Natural killer cell (primary cell): ENCODE results near the gene LIFR. TPM values are rescaled to one million over a fixed set of nuclear protein-coding genes. Genes with fewer than 3 reads are reported as not detected.

Source experiments
- ATAC-seq, 3 donors: fragments of 150-1000 bp in 2 of 3; fragments of 200-7000 bp in 1 of 3; cut with Tn5 transposase; 1 replicate in 1 of 3; 2 replicates in 2 of 3; pipeline ENCODE4 v1.10.0; 2021; ENCODE audit warnings: mild to moderate bottlenecking in 2 of 3, moderate library complexity in 2 of 3
- DNase-seq, 2 donors: peaks; one replicate each; pipeline versions ENCODE4 v3.0.0 to v3.0.0-alpha.2; 2013 to 2021; ENCODE audit warnings: mixed read lengths in 1 of 2
- H3K27ac ChIP-seq: one replicate; pipeline ENCODE4 v1.5.1; 2013; ENCODE audit warnings: mild to moderate bottlenecking, low read length
- H3K27me3 ChIP-seq: one replicate; pipeline ENCODE4 v1.6.1; 2013; ENCODE audit warnings: low read length; ENCODE audit not compliant: control insufficient read depth, insufficient read depth
- H3K36me3 ChIP-seq: one replicate; pipeline ENCODE4 v1.6.1; 2013; ENCODE audit warnings: low read length; ENCODE audit not compliant: control insufficient read depth, insufficient read depth
- H3K4me1 ChIP-seq: one replicate; pipeline ENCODE4 v1.6.1; 2013; ENCODE audit warnings: low read length; ENCODE audit not compliant: control insufficient read depth, insufficient read depth
- H3K4me3 ChIP-seq: one replicate; pipeline ENCODE4 v1.5.1; 2013; ENCODE audit warnings: low read length
- H3K9me3 ChIP-seq: one replicate; pipeline ENCODE4 v1.6.1; 2013; ENCODE audit warnings: low read length; ENCODE audit not compliant: control insufficient read depth, insufficient read depth
- H3K27ac Mint-ChIP-seq, 2 donors: one replicate each; pipeline ENCODE4 v1.8.0; 2022; ENCODE audit warnings: mild to moderate bottlenecking in 2 of 2, mixed read lengths in 2 of 2, moderate library complexity in 1 of 2
- H3K27me3 Mint-ChIP-seq, 2 donors: one replicate each; pipeline ENCODE4 v1.8.0; 2022; ENCODE audit warnings: low read depth in 2 of 2, mixed read lengths in 2 of 2
- H3K36me3 Mint-ChIP-seq: one replicate; pipeline ENCODE4 v1.8.0; 2022; ENCODE audit warnings: mixed read lengths
- H3K4me1 Mint-ChIP-seq, 2 donors: one replicate each; pipeline ENCODE4 v1.8.0; 2022; ENCODE audit warnings: mixed read lengths in 2 of 2
- H3K4me3 Mint-ChIP-seq: one replicate; pipeline ENCODE4 v1.8.0; 2022; ENCODE audit warnings: mild to moderate bottlenecking, moderate library complexity, mixed read lengths
- H3K9me3 Mint-ChIP-seq, 2 donors: one replicate each; pipeline ENCODE4 v1.8.0; 2022; ENCODE audit warnings: mixed read lengths in 2 of 2
- WGBS: methylation state at CpG from one replicate; pipeline ENCODE4 v1.1.7; 2013; ENCODE audit warnings: missing lambda C conversion rate; ENCODE audit not compliant: insufficient coverage; 5-methylcytosine and 5-hydroxymethylcytosine counted together
- intact Hi-C: fragments of 100-400 bp; cut with micrococcal nuclease; formaldehyde crosslinking; loops from one replicate; pipeline ENCODE4 v1.14.2; 2022
- total RNA-seq, 4 donors: library from RNA; stranded (reverse); fragments of 120-200 nt in 1 of 4; gene quantifications; one replicate each; pipeline versions ENCODE4 v1.2.3 to v1.2.4, GENCODE V29; 2013 to 2022
- TF ChIP-seq, protein P1 (sequence below): fragments of 200-600 bp; IDR thresholded peaks from one replicate; pipeline ENCODE4 v1.8.0; 2022; ENCODE audit warnings: antibody characterized with exemption

LIFR gene
- total RNA-seq, 3 donors from 2014 or later (not counting 1 experiment from before 2014, with no cell fraction given), result not detected

DNA sequence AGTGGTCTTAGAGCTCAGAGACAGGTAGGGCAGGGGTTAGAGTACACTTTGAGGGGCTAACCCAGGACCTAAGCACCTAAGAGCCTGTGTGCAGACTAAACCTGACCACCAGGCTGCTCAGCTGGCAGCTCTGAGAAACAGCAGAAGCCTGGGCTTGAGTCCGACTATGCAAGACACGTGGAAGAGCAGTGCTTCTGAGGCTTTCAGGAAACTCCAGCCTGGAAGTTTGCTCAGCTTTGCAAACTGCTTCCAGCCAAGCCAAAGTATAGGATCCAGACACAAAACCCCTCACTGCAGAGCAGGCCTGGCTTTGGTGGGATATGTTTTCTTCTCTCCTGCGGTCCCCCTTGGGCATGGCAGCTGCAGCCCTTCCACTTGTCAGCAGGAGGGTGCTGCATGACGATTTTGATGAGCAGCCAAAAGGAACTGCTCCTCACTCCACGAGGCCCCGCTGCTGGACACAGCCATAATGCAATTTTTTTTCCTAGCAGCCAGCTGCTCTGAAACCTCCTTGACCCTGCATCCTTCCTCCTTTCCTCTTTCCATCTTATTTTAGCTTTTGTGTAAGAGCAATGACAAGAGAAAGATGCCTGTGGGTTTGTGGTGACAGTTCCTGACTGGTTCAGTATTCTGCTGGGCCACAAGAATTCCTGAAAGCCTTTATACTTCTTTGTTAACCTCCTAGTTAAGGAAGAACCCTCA is 123.1 kb downstream of the LIFR start:
- no peak overlapping the region for H3K27ac Mint-ChIP-seq

DNA sequence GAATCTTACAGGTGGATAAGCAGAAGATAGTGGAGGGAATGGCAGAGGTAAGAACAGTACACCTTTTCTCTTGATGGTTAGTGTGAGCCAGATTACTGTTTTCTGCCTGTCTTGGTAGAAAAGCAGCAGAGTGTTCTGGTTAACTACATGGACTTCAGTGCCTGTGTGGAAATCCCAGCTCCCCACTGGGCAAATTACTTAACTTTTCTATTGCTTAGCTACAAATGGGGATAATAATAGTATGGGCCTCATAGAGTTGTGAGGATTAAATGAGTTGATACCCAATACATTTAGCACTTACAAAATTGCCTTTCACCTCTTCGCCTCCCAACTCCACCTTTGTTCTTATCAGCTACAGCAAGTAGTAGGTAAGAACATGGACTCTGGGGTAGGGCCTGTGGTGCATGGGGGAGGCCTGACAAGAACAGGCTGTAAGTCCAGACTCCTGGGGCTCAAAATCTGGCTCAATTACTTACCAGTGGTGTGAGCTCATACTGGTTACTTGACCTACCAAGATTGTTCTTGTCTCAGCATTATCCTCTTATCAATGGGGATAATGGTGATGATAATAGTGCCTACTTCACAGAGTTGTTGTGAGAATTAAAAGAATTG is 125.1 kb downstream of the LIFR start:
- H3K4me1 ChIP-seq, result no peaks in the 10 kb centered on the region
- Mint-ChIP-seq H3K36me3 (no peaks in the 10 kb centered on the region), H3K27me3 (peaks cover 19 to 67% of the 10 kb centered on the region in 2 donors), H3K4me3 (no peak overlapping the region), H3K9me3 (no peaks in the 10 kb centered on the region), H3K27ac (no peak overlapping the region), H3K4me1 (no peaks in the 10 kb centered on the region)
- no CpG with 5 or more reads among the region's 1 CpG for WGBS
- H3K27me3 ChIP-seq, result peaks cover 8% of the 10 kb centered on the region
- ATAC-seq (no peak), DNase-seq (no peak)
- no peak overlapping the region for H3K4me3 ChIP-seq
- H3K9me3 ChIP-seq, result no peaks in the 10 kb centered on the region
- no peaks in the 10 kb centered on the region for H3K36me3 ChIP-seq
- TF ChIP-seq, protein P1, sequence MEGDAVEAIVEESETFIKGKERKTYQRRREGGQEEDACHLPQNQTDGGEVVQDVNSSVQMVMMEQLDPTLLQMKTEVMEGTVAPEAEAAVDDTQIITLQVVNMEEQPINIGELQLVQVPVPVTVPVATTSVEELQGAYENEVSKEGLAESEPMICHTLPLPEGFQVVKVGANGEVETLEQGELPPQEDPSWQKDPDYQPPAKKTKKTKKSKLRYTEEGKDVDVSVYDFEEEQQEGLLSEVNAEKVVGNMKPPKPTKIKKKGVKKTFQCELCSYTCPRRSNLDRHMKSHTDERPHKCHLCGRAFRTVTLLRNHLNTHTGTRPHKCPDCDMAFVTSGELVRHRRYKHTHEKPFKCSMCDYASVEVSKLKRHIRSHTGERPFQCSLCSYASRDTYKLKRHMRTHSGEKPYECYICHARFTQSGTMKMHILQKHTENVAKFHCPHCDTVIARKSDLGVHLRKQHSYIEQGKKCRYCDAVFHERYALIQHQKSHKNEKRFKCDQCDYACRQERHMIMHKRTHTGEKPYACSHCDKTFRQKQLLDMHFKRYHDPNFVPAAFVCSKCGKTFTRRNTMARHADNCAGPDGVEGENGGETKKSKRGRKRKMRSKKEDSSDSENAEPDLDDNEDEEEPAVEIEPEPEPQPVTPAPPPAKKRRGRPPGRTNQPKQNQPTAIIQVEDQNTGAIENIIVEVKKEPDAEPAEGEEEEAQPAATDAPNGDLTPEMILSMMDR, result no peak
- no peak overlapping the region for H3K27ac ChIP-seq
- intact Hi-C loops, result no loop called here

More for the DNA sequence above, 123.1 kb downstream of the LIFR start:
- Histone ChIP-seq H3K9me3 (no peaks in the 10 kb centered on the region), H3K4me3 (no peak overlapping the region), H3K36me3 (no peaks in the 10 kb centered on the region), H3K4me1 (no peaks in the 10 kb centered on the region), H3K27me3 (peaks cover 9% of the 10 kb centered on the region), H3K27ac (no peak overlapping the region)
- 17% methylated on average over 6 of the region's 6 CpGs for WGBS
- Mint-ChIP-seq H3K4me1 (no peaks in the 10 kb centered on the region), H3K36me3 (no peaks in the 10 kb centered on the region), H3K27me3 (peaks cover 22 to 60% of the 10 kb centered on the region in 2 donors), H3K9me3 (no peaks in the 10 kb centered on the region), H3K4me3 (no peak overlapping the region)
- ATAC-seq (no peak), DNase-seq (no peak)
- TF ChIP-seq, protein P1, result no peak
- intact Hi-C loops, result no loop called here

DNA sequence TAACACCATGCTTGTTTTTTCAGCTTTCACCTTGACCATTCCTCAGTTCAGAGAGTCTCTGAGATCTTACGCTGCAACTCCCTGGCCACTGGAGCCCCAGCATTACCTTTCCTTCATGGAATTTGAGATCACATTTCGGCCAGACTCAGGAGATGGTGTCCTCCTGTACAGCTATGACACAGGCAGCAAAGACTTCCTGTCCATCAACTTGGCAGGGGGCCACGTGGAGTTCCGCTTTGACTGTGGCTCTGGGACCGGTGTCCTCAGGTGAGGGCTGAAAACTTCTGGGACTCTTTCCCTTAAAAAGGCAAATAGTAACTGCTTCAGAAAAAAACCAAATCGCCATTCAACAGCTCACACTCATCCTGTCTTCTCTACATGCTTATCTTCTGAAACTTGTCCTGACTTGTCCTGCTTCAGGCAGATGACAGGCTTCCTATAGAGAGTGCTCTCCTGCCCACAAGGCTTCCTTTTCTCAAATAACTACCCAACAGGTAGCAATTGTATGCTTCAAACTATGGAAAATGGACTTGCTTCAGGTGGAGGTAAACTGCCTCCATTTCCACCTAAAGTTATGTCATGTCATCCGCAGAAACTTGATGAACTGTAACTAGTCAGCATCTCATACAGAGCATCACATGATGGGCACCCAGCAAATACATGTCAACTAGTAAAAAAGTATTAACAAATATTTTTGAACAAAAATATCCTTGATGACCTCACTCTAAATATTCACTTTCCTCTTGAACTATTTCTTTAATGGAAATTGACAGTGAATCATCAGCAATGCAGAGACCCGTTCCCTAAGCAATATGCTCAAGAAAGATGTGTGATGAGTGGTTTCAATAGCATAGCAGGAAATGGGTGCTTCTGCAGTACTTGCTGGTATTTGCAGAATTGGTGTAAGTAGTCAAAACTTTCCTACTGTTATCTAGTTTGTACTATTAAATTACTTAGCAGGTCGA is 129.2 kb downstream of the LIFR start:
- peaks cover 6% of the 10 kb centered on the region for H3K27me3 ChIP-seq
- no peak overlapping the region for H3K27ac ChIP-seq
- no peak overlapping the region for H3K4me3 ChIP-seq
- no peak overlapping the region for H3K4me3 Mint-ChIP-seq
- intact Hi-C loops, result no loop called here
- no peaks in the 10 kb centered on the region for H3K4me1 ChIP-seq
- WGBS, result 74% methylated on average over 9 of the region's 9 CpGs
- H3K27ac Mint-ChIP-seq, result no peak overlapping the region
- H3K36me3 ChIP-seq, result no peaks in the 10 kb centered on the region
- DNase-seq, result no peak
- peaks cover 21 to 43% of the 10 kb centered on the region in 2 donors for H3K27me3 Mint-ChIP-seq
- H3K9me3 ChIP-seq, result no peaks in the 10 kb centered on the region
- no peaks in the 10 kb centered on the region for H3K36me3 Mint-ChIP-seq
- H3K9me3 Mint-ChIP-seq, result no peaks in the 10 kb centered on the region
- TF ChIP-seq, protein P1, result no peak
- no peak for ATAC-seq
- H3K4me1 Mint-ChIP-seq, result no peaks in the 10 kb centered on the region
